Inflammatory macrophage (primary cell): ENCODE data around the gene RPS6KA5.
"Not testable (repeated sequence)": the region's sequence is repeated elsewhere in the genome, so short reads cannot be mapped to it uniquely, and the experiment has no call there.

ENCODE experiments used
- DNase-seq, 2 donors: peaks; one replicate each; pipeline ENCODE4 v3.0.0-alpha.2; 2020 to 2022
- total RNA-seq, 18 experiments: gene quantifications; one replicate each; lab custom pipeline; 2026; ENCODE audit warnings: mixed read lengths in 6 of 18, inconsistent platforms in 2 of 18; lab: John Stamatoyannopoulos, UW

Gene RPS6KA5
- 0.57 to 17.3 (median 4.7) reads per million in 18 experiments for total RNA-seq

DNA sequence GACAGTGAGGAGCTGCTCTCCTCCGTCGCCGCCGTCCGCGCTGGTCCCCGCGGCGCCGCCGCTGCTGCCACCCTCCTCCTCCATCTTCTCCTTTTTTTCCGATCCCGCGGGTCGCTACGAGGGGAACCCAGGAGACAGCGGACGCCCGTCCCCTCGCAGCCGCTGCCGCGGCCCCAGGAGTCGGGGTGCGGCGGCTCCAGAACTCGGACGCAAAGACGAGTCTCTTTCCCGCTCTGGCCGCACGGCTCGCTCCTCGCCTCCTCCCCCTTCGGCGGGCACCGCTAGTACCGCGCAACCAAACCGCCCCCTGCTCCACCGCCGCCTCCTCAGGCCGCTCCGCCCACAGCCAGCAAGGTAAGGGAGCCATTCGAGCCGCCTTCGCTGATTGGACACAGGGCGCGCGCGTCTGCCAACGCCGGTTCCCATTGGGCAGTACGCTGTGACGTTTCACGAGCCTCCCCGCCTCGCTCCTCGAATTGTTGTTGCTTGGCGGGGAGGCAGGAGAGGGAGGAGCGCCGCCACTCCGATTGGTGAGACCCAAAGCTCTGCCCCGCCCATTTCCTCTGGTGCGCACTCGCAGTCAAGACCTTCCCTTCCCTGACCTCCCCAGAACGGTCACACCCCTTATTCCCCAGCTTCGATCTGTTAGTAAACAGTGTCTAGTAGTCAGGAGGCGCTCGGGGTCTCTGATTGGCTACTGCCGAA, at the start of gene RPS6KA5:
Gene RPS6KA5 (minus strand): TSS at position 291 of the 705 bp plus-strand sequence. CDS start 207 bp downstream, at position 84.
- peak; percentile 100 for DNase-seq

DNA sequence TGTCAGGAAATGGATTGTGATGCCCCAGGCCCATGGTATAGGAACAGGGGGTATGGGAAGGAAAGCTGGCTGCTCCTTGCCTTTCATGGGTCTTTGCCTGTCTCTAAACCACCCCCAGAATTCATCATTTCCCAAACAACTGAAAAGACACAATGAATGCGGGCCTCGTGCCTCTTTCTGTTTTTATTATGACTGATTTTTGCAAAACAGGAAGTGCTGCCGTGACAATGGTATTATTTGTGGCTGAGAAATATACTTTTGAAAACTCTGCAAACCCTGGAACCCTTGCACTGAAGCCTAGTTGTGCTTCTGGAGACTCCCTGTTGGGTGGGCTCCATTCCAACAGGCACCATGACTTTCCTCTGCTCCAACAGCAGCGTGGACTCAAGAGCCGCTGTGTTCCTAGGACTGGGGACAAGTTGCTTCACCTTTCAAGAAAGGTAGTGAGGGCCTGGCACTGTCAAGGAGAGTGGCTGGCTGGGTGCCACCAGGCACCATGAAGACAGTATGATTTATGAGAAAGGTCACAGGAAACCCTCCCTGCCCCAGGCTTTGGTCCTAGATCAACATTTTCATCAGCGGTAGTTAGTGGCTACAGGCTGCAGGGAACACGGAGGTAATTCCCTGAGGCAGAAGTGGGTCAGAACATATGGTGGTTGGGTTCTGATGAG, 48.6 kb upstream of the RPS6KA5 start:
- peak; percentile 45 to 46 for DNase-seq

DNA sequence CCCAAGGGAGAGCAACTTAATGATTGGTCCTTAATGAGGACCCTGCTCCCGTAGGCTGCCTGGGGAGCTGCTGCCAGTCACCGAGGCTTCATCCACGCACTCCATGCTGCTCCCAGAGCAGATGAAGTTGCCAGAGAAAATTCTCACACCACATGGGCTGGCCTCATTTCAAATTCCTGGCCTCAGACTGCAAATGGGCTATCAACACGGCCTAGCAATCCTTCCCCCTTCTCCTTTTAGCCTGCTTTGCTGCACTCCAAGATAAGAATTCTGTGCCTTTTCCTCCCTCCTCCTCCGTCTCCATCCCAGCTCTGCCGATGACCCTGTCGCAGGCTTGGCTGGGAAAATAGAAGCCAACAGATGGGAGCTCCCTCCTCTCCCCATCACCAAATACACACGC, 42.7 kb upstream of the RPS6KA5 start:
- no peak for DNase-seq

DNA sequence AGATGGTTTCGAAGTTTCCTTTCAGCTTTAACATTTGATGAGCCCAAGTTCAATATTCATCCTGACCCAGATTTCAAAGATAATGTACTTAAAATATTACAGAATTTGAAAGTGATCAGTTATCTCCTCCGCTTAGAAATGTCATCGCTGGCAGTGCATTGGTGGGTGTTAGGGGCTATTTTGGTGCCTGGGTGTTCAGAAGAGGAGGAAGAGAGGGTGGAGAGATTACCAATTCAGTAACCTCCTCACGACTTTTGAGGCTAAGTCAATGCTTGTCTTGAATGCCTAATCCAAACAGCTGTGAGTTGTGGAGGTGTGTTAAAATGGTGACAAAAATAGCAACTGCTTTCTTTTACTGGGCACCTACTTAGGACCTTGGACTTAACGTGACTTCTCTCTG, 39.7 kb upstream of the RPS6KA5 start:
- DNase-seq, result no peak

DNA sequence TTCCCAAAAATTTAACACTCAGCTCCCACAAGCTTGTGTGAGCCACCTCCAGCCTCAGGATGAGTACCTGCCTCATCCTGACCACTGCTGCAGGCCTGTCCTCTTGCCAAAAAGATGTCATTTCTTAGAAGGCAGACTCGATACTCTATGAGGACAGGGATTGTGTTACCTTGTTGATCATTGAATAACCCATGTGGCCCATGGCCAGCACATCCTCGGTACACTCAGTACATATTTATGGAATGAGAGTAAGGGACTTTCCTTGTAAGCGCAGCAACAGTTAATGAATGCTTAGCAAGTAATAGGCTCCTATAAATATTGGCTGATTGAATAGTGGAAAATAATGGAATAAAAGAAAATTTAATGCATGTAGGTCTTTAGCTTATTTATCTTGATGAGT, 38.1 kb upstream of the RPS6KA5 start:
- DNase-seq, result no peak

DNA sequence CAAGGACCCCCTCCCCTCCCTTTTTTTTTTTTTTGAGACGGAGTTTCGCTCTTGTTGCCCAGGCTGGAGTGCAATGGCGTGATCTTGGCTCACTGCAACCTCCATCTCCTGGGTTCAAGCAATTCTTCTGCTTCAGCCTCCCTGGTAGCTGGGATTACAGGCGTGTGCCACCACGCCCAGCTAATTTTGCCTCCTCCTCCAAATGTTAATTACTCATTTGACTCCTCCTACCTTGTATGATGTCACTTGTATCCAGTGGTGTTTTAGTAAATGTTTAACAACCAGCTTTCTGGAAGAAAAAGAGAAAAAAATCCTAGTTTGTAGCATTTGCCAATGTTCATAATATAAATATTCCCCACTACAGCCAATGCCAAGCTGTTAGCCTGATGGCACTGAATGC, 37.2 kb upstream of the RPS6KA5 start:
- DNase-seq, result not testable (repeated sequence)

DNA sequence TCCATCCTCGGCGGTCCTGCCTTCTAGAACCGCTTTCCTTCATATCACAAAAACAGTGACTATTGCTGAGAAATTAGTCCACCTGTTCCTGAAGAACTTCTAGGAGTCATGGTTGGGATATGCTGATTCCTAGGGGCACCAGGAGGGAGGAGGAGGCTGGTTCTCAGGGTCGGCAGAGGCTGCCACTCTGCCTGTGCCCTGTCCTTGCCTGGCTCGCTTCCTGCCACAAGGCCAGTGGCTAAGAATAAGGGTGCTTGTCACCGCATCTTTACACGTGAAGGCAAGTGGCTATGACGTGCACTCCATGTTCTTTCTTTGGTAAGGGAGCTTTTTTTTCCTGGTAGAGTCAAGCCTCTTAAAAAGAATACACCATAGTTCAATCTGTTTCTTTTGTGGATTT, 34.7 kb upstream of the RPS6KA5 start:
- DNase-seq, result no peak

DNA sequence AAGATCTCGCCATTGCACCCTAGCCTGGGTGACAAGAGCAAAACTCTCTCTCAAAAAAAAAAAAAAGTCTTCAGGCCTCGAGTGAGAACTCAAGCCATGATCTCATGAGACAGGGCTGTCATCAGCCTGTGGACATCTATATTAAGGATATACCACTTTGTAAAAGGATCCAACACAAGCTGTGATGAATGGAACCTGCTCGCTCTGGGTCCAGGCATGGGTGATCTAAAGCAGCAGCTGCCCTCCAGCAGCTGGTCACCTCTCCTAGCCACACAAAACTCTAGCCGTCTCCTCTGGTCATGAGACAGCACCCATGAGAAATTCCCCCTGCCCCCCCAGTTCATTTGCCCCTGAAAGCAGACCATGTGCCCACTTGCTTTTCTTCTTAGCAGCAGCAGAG, 34.3 kb upstream of the RPS6KA5 start:
- DNase-seq, result no peak

DNA sequence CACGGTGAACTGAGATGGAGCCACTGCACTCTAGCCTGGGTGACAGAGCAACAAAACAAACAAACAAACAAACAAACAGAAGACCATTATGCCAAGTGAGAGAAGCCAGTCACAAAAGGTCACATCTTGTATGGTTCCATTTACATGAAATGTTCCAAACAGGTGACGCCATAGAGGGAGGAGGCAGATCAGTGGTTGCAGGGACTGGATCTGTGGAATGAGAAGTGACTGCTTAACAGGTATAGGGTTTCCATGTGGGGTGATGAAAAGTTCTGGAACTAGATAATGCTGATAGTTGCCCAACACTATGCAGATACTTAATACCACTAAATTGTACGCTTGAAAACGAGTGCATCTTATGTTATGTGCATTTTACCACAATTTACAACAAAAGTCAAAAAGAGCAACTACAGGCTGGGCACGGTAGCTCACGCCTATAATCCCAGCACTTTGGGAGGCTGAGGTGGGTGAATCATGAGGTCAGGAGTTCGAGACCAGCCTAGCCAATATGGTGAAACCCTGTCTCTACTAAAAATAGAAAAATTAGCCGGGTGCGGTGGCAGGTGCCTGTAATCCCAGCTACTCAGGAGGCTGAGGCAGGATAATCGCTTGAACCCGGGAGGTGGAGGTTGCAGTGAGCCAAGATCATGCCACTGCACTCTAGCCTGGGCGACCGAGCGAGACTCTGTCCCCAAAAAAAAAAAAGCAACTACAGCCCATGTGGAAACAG, 33.5 kb upstream of the RPS6KA5 start:
- not testable (repeated sequence) for DNase-seq

DNA sequence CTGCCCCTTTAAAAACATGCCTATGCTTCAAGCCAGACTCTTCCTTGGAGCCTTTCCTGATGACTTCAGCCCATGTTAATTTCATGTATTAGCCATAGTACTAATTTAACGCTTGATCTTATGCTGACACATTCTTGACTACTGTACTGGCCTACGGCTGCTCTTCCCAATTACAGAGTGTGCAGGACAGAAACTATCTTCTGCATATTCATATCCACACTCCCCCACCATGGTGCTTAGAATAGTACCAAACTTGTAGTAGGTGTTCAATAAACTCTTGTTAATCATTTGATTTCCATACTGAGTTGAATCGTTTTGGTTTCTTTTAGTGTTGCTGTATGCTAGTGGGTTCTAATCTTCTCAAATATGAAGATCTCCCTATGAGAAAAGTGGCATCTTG, 31.6 kb upstream of the RPS6KA5 start:
- no peak for DNase-seq

DNA sequence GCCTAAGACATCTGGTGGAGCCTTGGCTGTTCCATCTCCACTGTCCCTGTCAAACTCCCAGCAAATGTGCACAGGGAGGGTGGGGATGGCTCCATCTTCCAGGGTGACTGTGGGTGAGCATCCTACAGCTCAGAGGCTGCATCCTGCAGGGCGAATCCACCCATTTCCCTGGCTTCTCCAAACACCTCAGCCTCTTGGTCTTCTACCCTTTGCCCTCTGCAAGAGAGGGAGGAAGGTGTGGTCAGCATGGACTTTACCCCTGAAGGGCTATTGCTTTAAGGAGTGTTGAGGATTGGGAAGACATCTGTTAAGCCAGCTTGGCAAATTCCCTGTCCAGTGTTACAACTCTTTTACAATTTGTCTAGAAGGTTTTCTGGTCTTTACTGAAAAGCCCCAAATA, 30.3 kb upstream of the RPS6KA5 start:
- no peak for DNase-seq

DNA sequence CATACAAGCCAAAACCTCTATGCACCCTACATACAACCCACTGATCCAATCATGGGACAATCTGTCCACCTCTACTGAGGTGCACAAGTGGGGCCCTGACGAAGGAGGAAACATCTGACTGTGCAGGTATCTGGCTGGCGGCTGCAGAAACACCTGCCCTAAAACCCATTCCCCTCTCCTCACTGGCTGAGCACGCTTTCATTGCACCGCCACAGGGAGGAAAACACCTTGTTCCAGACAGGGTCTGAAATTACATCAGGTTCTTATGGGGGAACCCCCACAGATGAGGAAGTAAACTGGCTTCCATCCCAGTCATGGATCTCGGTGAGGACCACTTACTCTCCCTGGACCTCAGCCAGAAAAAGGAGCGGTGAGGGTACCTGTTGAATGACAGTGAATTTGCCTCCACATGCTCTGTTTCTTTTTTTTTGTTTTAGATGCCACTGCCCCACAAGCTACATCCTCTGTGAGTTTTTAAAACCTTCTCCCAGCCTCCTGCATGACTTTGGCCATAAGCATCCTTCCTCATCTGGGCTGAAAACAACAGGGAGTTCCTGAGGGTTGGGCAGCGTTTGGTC, 29.6 kb upstream of the RPS6KA5 start:
- DNase-seq, result no peak

DNA sequence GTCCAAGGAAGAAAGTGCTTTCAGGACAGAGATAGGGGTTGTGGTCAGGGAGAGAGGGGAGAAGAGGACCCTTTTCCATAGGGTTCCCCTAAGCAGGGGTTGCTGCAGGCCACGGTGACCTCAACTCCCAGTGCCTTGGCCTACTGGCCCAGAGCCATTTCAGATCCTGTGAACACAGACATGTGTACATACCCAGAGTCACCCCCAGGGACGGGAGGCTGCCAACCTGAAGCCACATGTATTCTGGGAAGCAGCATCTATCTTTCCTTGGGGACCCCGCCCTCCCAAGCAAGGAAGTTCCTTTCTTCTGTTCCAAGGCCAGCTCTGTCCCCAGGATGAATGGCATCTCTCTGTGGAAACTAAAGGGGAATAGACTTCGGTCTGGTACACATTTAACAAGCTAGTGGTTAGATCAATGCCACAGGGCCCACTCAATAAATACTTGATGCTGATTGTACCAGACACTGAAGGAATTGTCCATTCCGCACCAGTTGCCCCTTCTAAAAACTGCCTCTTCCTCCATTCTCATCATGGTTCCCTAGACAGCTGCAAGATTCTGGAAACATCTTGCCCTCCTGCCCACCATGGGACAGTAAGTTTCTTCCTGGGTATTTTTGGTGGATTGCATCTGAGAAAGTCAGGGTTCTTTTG, 28.3 kb upstream of the RPS6KA5 start:
- no peak for DNase-seq

DNA sequence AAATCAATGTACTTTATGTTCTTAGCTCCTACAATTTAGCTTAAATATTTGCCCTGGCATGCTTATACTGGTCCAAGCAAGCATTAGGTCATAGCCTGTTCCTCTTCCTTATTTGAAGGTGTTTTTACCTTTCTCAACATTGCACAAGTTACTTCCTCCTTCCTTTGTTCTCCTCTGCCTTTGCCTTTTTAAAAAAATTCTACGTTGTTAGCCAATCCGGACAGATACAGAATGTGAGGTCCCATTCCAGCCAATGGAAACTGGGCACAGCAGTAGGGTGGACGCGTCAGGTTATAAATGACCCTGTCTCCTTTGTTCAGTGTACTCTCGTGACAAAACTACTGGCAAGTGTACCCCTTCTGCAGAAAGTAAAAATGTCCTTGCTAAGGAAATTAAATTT, 27.0 kb upstream of the RPS6KA5 start:
- DNase-seq, result not testable (repeated sequence)

DNA sequence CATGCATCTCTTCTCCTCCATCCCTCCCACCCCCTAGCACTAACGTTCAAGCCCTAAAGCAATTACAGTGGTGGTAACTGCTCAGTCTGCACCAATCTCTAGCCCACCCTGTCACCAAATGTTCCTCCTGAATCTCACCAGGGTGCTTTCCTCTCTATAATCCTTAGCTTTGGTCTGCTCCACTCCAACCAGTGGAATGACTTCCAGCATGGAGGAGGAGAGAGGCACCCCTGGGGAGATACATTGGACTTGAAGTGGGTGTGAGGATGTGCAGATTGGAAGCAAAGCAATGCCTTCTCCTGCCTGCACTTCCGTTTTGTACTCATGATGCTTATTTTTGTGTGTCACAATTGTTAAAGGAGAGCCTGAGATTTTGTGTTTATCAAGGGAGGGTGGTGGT, 24.1 kb upstream of the RPS6KA5 start:
- DNase-seq, result no peak

DNA sequence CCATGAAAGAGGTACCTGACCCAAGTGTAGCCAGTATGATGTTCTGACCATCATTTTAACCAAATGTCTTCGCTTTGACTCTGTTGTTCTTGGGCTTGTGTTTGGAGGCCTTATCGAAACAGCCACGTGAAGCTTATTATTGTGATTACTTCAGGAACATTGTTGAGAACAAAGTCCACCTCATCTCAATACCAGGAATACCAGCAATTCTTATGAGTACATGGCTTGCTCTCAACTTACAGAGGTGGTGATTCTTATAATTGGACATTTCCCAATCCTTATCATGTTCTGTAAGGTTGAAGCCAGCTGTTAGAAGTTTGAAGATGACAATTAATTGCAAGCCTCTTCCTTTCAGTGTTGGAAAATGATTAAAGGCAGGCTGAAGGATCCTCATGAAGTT, 21.8 kb upstream of the RPS6KA5 start:
- DNase-seq, result no peak

DNA sequence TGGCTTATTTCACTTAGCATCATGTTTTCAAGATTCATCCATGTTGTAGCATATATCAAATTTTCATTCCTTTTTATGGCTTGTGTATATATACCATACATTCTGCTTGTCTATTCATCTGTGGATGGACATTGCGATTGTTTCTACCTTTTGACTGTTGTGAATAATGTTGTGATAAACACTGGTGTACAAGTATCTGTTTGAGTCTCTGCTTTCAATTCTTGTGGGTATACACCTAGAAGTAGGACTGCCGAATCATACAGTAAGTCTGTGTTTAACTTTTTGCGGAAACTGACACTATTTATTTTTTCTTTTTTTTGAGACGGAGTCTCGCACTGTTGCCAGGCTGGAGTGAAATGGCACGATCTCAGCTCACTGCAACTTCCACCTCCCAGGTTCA, 19.6 kb upstream of the RPS6KA5 start:
- DNase-seq, result no peak

DNA sequence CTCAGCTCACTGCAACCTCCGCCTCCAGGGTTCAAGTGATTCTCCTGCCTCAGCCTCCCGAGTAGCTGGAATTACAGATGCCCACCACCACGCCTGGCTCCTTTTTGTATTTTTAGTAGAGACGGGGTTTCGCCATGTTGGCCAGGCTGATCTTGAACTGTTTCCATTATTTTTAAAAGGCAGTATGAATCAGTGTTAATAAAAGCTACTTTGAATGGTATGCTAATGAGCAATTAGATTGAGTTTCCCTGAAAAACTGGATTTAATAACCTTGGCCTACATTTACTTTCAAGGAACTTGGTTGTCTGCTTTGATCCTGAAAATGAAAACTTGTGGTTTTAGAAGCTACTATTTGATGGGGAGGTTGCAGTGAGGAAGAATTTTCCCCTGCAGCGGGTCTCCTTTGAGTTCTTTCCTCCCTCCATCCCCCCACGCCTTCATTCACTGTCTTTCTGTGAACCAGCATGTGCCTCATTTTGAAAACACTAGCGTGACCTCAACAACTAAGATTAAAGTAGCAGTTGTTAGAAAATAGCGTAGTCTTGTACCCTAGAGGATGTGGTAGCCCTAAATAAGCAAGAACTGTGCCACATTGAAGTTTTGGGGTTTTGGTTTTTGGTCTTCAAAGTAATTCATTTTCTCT, 17.8 kb upstream of the RPS6KA5 start:
- no peak for DNase-seq

DNA sequence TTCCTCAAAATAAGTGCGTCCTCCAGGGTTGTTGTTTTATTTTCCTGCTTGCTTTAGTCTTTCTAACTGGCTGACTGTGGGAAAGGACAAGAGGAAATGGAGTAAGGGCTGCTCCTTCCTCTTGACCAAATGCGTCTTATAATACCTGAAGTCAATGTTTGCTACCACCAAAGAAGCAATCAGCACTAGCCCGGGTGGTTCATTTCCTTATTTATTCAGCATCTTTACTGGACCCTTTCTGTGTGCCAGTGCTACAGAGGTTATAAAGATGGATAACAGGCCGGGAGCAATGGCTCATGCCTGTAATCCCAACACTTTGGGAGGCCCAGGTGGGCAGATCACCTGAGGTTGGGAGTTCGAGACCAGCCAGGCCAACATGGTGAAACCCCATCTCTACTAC, 15.1 kb upstream of the RPS6KA5 start:
- no peak for DNase-seq

DNA sequence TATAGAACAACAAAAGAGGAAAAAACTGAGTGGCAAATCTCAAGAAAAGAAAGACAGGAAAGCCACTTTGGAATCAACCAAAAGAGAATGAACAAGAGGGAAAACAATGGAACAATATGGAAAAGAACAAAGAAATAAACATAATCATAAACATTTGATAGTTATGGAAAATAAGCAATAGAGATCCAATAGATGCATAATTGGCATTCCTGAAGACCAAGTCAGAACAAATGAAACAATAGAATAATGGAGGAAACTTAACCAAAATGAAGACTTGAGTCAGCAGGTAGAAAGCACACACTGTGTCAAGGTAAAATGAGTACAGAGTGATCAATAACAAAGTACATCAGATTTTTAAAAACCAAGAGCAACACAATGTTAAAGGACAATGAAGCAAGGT, 10.1 kb upstream of the RPS6KA5 start:
- DNase-seq, result no peak

DNA sequence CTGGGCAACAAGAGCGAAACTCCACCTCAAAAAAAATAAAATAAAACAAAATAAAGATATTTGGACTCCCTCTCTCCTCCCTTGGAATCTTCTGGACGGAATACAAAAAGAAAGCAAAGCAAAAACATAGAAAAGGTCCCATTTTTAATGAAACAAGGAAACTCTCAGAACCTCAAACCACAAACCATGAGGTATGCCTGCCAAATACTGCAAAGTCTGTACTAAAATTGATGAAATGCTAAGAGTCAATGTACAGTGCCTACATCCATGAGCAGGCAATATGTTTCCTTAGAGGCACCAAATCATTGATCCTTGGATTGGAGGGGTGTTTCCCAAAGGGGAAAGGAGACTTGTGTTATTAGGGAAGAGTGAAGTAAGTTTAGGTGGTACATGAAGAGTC, 8.2 kb upstream of the RPS6KA5 start:
- DNase-seq, result no peak

DNA sequence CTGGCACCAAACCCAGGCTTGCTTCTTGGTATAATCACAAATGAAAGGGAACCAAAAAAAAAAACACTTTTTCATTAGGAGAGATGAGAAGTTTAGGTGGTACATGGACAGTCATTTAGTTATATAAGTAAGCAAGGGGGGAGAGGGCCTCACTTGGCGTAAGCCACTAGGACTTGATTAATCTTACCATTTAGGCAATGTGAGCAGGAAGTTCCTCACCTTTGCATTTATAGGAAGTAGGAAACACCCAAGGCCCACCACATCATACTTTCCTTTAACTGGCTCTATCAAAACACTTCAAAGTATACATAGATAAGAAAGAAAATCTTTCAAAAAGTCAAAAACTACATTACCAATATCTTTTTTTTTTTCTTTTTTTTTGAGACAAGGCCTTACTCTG, 6.7 kb upstream of the RPS6KA5 start:
- DNase-seq, result no peak
